GM18505 (cell line): ENCODE data around the gene SERTAD3.
"Not testable (repeated sequence)": the region's sequence is repeated elsewhere in the genome, so short reads cannot be mapped to it uniquely, and the experiment has no call there.

ENCODE experiments used
- ATAC-seq: cut with Tn5 transposase; IDR thresholded peaks from one replicate; pipeline ENCODE4 v1.9.1; 2021; ENCODE audit not compliant: unreplicated experiment
- POLR2A ChIP-seq: IDR thresholded peaks from 4 replicates; pipeline ENCODE4 v1.6.1; 2011; ENCODE audit warnings: borderline replicate concordance; ENCODE audit not compliant: insufficient read depth, insufficient read length; ENCODE audit errors: extremely low read depth

Gene SERTAD3

GRCh38 chr19:40444000-40444824 is at the start of gene SERTAD3:
SERTAD3 (minus strand) TSS chr19:40444335; CDS start chr19:40442080, 2,255 bp downstream.
- TF ChIP-seq POLR2A = peak; percentile 92
- ATAC-seq = peak; percentile 62

GRCh38 chr19:40493778-40494177 is 49.6 kb upstream of the SERTAD3 start:
- TF ChIP-seq POLR2A = no peak
- ATAC-seq = no peak

- TF ChIP-seq POLR2A = no peak
- ATAC-seq = no peak
Observed at GRCh38 chr19:40492274-40492673, 48.1 kb upstream of the SERTAD3 start.

- ATAC-seq = no peak
- no peak for TF ChIP-seq POLR2A
Observed at GRCh38 chr19:40489882-40490230, 45.7 kb upstream of the SERTAD3 start.

- no peak for TF ChIP-seq POLR2A
Observed at GRCh38 chr19:40486017-40486416, 41.9 kb upstream of the SERTAD3 start.

GRCh38 chr19:40475878-40476644 is 31.9 kb upstream of the SERTAD3 start:
- ATAC-seq = not testable (repeated sequence)

More at GRCh38 chr19:40486017-40486416, 41.9 kb upstream of the SERTAD3 start:
- no peak for ATAC-seq

GRCh38 chr19:40474737-40475136 is 30.6 kb upstream of the SERTAD3 start:
- no peak for ATAC-seq
- TF ChIP-seq POLR2A = no peak

GRCh38 chr19:40472516-40472915 is 28.4 kb upstream of the SERTAD3 start:
- no peak for ATAC-seq
- TF ChIP-seq POLR2A = no peak

- ATAC-seq = no peak
- no peak for TF ChIP-seq POLR2A
Observed at GRCh38 chr19:40471111-40471510, 27.0 kb upstream of the SERTAD3 start.

- no peak for ATAC-seq
- no peak for TF ChIP-seq POLR2A
Observed at GRCh38 chr19:40469011-40469410, 24.9 kb upstream of the SERTAD3 start.

- no peak for TF ChIP-seq POLR2A
- ATAC-seq = no peak
Observed at GRCh38 chr19:40466985-40467734, 23.0 kb upstream of the SERTAD3 start, which contains the start of gene SPTBN4. SPTBN4 (plus strand) TSS chr19:40467001; CDS start chr19:40472622, 5,621 bp downstream.

- ATAC-seq = peak; percentile 32
- no peak for TF ChIP-seq POLR2A
Observed at GRCh38 chr19:40466219-40466984, 22.3 kb upstream of the SERTAD3 start.

- TF ChIP-seq POLR2A = peak; percentile 69
- ATAC-seq = peak; percentile 80
Observed at GRCh38 chr19:40465557-40466218, 21.6 kb upstream of the SERTAD3 start, which contains the start of gene BLVRB. BLVRB (minus strand) TSS chr19:40465745; CDS start chr19:40465688, 57 bp downstream.
